Stimulated activated CD8-positive, alpha-beta memory T cell treated with anti-CD3 and anti-CD28 coated beads, Interleukin-12 subunit alpha, Interleukin-12 subunit beta, amount 100 ng/mL, for 4 hours (primary cell): ENCODE results near the gene ING1.

Source experiments
- DNase-seq: peaks from one replicate; pipeline ENCODE4 v3.0.0-alpha.2; 2020; ENCODE audit warnings: low read depth

ING1 gene

DNA sequence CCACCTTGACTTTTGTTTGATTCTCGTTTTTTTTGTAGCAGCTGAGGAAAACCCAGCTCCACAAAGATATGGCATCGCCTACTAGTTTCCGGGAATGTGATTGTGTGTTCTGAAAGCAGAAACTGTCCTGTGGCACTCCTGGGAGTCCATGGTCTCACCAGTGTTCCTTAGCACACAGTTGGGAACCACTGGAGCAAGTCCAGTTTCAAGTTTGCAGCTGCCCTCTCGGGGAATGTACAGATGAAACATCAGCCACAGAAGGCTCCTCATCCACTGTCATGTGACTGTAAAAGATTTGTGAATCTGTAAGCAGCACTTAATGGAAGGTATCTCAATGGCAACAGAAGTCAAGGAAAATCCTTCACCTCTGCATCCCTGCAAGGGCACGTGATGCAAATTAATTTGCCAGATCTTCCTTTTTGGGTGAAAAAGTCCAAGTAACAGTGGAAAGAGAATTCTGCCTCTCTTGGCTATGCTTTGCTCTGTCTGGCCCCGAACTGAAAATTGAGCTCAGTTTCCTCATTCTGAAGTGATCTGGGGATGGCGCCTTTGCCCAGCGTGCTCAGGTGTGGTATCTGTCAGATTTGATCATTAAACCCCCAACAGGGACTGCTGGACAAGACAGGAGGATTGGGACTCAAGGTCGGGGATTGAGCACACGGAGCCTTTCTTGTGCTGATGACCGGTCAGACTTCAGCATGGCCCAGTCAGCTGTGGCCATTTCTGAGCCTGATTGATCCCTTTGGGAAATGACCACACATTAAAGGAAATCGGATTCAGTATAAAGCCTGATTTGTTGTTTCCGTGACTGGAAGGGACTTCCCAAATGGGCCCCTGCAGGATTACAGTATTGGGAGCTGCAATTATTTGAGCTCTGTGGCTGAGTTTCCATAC is 58.8 kb downstream of the ING1 start:
- no peak for DNase-seq
